ENCODE data around the gene UBL3.

GRCh38 chr13:29884671-29885430 is 34.4 kb upstream of the UBL3 start:
- no peak for TF ChIP-seq CTCF (IDR thresholded peaks at IDR 0.05; ENCODE audit: low read depth, low read length)
- no peak for TF ChIP-seq EZH2phosphoT487 (IDR thresholded peaks at IDR 0.05; ENCODE audit: low read depth)

Measured in OCI-LY3 (cell line).